ENCODE data around the gene MMP15.

DNA sequence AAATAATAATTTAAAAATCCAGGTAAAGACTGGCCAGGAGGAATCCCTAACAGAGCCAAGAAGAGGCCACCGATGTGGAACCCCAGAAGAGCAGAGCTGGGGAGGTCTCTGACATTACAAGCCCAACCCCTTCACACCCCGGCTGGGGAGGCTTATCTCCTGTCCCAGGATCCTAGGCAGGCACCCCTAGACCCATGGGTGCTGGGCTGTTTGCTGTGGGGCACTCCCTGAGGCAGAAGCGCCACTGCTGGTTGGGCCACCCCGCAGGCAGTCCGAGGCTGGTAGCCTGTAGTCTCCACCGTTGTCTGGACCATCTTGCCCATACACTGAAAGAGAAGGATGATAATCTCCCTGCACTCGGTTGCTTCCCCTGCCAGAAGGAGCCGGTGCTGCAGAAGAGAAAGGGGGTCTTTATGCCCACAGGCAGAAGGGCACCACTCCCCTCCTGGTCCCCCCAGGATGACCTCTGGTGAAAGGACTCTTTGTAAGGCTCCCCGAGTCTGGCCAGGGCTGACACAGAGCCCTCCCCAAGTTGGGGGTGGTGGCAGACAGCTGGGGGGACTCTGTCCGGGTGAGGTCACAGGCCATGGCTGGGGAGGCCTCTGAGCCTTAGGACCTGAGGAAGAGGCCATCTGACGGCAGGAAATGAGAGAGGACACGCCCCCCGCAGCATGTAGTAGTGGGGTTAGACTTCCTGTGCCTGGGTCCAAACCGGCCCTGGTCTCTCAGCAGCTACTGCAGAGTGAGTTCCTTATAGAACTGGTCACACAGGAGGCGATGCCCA is 69.4 kb downstream of the MMP15 start:
- TF ChIP-seq GABPA (IDR thresholded peaks at IDR 0.05; ENCODE audit: low read depth) (no peak), POLR2AphosphoS5 (IDR thresholded peaks at IDR 0.05; ENCODE audit: low read depth, low read length) (no peak), FOSL2 (IDR thresholded peaks at IDR 0.05; ENCODE audit: borderline replicate concordance, low read depth) (no peak), MXI1 (IDR thresholded peaks at IDR 0.05; ENCODE audit: low read depth, low read length) (no peak)
